Fibroblast of peridontal ligament (primary cell): ENCODE results near the gene RNASE7.

Experiments
- DNase-seq: peaks from one replicate; pipeline ENCODE4 v3.0.0-alpha.2; 2010; ENCODE audit errors: extremely low read depth

RNASE7 gene

DNA sequence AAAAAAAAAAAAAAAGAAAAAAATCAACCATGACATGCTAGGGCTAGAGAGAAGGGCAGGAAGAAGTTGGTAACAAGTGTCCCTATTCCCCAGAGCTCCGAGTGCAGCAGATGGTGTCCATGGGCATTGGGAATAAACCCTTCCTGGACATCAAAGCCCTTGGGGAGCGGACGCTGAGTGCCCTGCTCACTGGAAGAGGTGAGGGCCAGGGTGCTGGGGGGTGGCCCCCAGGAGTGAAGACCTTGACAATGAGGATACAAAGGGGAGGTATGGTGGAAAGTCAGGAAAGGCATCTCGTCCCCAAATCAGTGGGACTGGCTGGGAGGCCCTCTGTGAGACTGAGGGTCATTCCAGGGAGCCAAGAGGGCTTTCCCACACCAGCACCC is 44.7 kb downstream of the RNASE7 start:
- no peak for DNase-seq

DNA sequence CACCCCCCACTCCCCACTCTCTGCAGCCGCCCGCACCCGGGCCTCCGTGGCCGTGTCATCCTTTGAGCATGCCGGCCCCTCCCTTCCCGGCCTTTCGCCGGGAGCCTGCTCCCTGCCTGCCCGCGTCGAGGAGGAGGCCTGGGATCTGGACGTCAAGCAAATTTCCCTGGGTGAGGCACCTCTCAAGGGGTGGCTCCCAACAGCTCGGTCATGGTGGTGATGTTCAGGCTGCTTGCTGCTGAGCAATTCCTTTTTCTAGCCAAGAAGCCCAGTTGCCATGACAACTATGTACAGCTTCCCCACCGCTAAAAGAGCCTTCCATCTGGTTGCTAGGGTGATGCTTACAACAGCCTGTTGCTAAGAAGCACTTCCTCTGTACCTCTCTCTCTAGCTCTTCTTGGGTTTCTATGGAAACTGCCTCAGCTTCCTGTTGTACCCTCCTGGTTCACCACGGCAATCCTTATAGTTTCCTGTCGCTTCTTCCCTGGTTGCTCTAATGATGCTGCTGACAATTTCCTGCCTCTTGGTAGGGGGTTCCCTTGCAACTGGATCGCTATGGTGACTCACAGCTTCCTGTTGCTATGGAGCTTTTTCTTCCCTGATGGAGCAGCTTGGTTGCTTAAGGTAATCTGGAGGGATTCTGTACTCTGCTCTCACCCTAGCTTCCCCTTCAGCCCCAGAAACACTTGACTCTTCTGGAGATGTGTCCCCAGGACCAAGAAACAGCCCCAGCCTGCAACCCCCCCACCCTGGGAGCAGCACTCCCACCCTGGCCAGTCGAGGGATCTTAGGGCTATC is 45.3 kb downstream of the RNASE7 start:
- peak; percentile 96 for DNase-seq

DNA sequence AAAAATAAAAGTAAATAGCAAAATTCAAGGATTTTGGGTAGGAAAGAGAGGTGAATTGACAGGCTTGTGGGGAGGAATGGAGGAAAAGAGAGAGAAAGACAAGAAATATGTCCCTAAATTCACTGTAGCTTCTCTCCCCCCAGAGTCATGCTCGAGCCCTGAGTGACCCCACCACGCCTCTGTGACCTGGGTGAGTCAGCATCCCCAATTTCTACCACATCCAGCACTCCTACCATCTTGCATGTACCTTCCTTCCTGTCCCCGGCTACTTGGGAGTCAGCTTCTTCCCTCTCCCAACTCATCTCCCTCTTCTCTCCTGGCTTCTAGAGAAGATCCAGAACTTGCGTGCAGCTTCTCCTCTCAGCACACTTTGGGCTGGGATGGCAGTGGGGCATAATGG is 46.5 kb downstream of the RNASE7 start:
- DNase-seq, result no peak

DNA sequence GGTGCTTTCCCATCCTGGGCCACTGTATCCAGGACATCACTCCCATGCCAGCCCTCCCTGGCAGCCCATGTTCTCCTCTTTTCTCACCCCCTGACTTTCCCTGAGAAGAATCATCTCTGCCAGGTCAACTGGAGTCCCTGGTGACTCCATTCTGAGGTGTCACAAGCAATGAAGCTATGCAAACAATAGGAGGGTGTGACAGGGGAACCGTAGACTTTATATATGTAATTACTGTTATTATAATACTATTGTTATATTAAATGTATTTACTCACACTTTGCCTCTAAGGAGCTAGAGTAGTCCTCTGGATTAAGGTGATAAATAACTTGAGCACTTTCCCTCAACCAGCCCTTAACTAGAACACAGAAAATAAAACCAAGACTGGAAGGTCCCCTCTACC is 47.1 kb downstream of the RNASE7 start:
- DNase-seq, result no peak

DNA sequence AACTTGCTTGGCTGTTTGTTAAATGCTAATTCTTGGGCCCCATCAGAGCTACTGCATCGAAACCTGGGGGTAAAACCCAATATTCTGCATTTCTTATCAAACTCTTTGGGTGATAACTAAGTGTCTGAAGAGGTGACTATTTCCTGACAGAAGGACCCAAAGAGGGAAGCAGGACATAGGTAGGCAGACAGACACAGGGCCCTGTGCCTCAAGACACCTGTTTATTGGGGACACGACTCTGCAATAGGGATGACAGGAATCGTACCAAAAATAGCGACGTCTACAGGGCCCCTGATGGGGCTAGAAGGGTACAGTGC is 47.7 kb downstream of the RNASE7 start:
- no peak for DNase-seq

DNA sequence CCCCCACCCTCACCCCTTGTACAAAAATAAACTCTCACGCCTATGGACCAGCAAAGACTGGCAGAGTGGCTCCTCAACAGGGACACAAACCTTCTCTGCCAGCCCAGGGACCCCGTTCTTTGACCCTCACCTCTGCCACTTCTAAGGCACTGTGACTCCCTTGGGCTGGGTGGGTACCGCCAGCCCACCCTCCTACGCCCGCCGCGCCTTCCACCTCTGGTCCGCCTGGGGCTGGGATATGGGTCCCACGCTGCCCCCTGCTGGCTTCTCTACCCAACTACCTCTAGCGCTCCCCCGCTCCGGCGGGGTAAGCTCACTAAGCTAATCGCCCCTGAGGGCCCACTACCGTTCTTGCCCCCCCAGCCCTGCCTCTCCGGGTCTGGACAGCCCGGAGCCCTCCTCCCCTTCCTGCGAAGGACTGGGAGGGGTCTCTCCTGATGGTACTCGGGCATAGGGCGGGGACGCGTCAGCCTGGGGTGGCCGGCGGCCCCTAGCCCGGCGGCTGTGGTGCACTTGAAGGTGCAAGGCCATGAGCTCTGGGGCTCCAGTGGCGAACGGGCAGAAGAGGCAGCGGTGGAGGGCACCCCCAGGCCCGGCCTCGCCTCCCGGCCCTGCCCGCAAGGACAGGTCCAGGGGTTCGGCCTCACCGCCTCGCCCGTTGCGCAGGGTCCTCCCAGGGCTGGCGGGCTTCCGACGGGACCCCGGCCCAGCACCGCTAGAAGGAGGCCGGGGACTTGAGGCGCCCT is 48.2 kb downstream of the RNASE7 start:
- DNase-seq, result no peak

DNA sequence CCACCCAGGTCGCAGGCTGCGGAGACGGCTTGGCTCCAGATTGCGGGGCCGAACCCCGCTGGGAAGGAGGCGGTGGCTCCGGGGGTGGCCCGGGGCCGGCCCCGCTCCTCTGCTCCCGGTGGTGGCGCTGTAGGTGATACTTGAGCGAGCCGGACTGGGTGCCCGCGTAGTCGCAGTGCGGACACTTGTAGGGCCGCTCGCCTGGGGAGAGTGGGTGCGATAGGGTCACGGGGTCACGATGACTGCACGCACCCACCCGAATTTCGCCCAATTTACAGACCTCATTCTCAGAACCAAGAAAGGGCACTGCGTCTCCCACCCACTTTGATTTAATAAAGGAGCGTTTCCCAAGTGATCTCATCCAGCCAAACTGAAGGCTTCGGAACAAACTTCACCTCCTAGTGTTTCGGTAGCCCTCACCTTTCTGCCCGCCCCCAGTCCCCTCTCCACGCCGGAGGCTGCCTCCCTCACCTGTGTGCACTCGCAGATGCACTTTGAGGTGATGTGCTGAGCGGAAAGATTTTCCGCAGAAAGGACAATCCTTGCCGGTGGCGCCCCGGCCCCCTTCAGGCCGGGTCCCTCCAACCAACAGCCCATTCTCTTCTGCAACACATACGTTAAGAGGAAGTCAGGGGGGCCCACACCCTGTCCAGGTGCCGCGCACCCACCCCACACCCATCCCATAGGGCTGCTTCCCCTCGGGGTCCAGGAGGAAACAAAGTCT is 48.9 kb downstream of the RNASE7 start:
- DNase-seq, result no peak

DNA sequence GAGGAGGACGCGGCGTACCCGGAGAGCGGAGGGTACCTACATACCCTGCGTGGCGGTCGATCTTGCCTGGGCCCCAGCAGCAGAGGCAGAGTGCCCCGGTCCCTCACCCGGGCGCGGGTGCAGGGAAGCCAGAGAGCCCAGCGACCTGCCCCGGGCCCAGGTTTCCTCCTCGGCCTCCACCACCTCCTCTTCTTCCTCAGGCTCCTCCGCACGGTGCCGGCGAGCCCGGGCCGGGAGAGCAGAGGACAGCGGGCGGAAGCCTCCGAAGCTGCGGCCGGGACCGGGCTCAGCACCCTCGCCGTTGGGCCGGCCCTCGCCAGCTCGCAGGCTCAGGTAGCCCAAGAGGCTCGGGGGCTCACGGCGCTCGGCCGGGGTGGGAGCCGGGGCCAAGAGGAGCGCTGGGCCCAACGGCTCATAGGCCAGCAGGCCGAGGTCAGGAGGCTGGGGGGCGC is 49.7 kb downstream of the RNASE7 start:
- DNase-seq, result no peak

DNA sequence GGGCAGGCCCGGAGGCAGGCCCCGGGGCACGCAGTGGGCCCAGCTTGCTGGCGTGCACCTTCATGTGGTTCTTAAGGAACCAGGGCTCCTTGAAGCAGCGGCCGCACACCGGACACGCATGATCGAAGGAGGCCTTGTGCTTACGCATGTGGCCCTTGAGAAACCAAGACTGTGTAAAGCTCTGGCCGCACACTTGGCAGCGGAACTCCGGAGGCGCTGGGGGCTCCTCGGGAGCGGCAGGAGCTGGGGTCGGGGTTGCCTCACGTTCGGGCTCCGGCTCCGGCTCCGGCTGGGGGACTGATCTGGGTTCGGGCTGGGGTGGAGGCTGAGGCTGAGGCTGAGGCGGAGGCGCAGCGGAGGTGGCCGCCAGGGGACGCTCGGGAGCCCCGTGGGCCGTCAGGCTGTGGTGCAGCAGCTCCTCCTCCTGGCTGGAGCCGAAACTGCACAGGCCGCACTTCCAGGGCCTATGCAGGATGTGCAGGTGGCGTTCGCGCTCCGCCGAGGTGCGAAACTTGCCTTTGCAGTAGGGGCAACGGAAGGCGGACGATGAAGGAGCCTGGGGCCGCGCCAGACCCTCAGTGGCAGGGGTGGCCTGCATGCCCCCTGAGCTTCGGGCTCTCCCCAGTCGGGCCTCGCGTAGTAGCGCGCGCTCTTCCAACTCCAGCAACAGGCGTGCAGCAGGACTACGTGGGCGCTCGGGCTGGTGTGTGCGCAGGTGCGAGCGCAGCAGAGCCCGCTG is 50.3 kb downstream of the RNASE7 start:
- DNase-seq, result peak; percentile 67

DNA sequence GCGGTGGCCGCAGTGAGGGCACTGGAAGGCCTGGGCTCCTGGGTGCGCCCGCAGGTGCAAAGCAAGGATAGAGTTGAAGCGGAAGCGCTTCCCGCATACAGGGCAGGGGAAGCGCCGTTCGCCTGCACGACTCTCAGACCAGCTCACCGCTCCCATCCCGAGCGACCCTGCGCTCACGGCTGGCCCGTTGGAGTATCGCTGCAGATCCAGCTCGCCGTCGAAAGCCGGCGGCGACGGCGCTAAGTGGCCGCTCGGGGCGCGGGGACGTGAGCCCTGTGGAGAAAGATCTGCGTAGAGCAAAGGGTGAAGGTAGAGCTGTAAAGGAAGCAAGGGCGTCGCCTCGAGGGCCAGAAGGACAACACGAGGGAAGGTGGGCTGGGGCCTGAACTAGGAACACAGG is 50.9 kb downstream of the RNASE7 start:
- no peak for DNase-seq
